Pancreas (tissue), 10 donors: ENCODE data around the gene ISOC1. TPM values are rescaled to one million over a fixed set of nuclear protein-coding genes. Genes with fewer than 3 reads are reported as not detected.

Source experiments
- ATAC-seq, 4 donors: fragments of 200-7000 bp; cut with Tn5 transposase; one replicate each; pipeline versions ENCODE4 v1.8.0 to v1.9.1; 2020; ENCODE audit warnings: mild to moderate bottlenecking in 4 of 4, moderate library complexity in 4 of 4
- DNase-seq, 6 donors: peaks; one replicate each; pipeline ENCODE4 v3.0.0-alpha.2; 2020
- FAIRE-seq: peaks from 2 replicates; lab custom pipeline; 2012; peaks lifted over from hg19 to GRCh38; lab: Jason Lieb, UNC
- H3K27ac ChIP-seq, 4 donors: fragments of 200-600 bp; sonication (generic); 1 replicate in 3 of 4; 2 replicates in 1 of 4; pipeline versions ENCODE4 v1.5.0 to v1.8.0; 2020
- H3K27me3 ChIP-seq, 4 donors: fragments of 200-600 bp; one replicate each; pipeline ENCODE4 v1.8.0; 2021
- H3K36me3 ChIP-seq, 3 donors: fragments of 200-600 bp; sonication (generic) in 1 of 3; one replicate each; pipeline versions ENCODE4 v1.5.0 to v1.8.0; 2020 to 2021
- H3K4me1 ChIP-seq, 3 donors: fragments of 200-600 bp; one replicate each; pipeline ENCODE4 v1.8.0; 2021
- H3K4me3 ChIP-seq, 4 donors: fragments of 200-600 bp; sonication (generic) in 2 of 4; one replicate each; pipeline versions ENCODE4 v1.5.0 to v1.8.0; 2020 to 2021
- H3K9me3 ChIP-seq, 4 donors: fragments of 200-600 bp; one replicate each; pipeline ENCODE4 v1.8.0; 2021
- WGBS, 2 donors: extraction: QIAGEN DNeasy Blood & Tissue Kit; methylation state at CpG; one replicate each; pipeline ENCODE4 v1.1.7; 2013; 5-methylcytosine and 5-hydroxymethylcytosine counted together
- intact Hi-C, 3 donors: fragments of 100-400 bp; cut with DNase I; formaldehyde crosslinking; loops; one replicate each; pipeline versions ENCODE4 v1.11.1 to v1.14.2; 2022
- polyA plus RNA-seq, 2 donors: library from polyadenylated mRNA; stranded (reverse); fragments of 200-250 nt; gene quantifications; one replicate each; pipeline ENCODE4 v1.2.3, GENCODE V29; 2013
- total RNA-seq, 6 donors: library from RNA; stranded (reverse); fragmentation: NEBNext Ultra II Directional in 4 of 6; extraction: Animal tissue kit (Norgen Biotek cat#: 25700) in 4 of 6; gene quantifications; one replicate each; pipeline versions ENCODE4 v1.2.1 to v1.2.4, GENCODE V29; 2021 to 2023
- TF ChIP-seq, protein P1 (sequence below), 4 donors: fragments of 200-600 bp; sonication (generic) in 3 of 4; IDR thresholded peaks; one replicate each; pipeline versions ENCODE4 v1.5.0 to v1.8.0; 2021; ENCODE audit warnings: antibody characterized with exemption in 4 of 4
- donor health status: healthy with polysubstance abuse.
- donor health status: DM: no; HTN: no; CAD: no; lungs with moderate emphysema.
- donor health status: DM: no; HTN: no; CAD: no.
- donor health status: control.
- donor health status: control.
- donor health status: Bipolar disorder and iron deficiency.
- donor health status: DM: yes; HTN: yes; CAD: no.
- donor health status: DM: no; HTN: no; CAD: no.
- donor health status: DM: no; HTN: no; CAD: no.
- donor health status: DM: yes; HTN: yes; CAD: no.

The ISOC1 gene
- total and polyA plus RNA-seq, 8 donors = 6.9 to 15.9 (median 9.6) TPM

- no peak for FAIRE-seq
- H3K36me3 ChIP-seq = no peaks in the 10 kb centered on the region
- H3K9me3 ChIP-seq = no peaks in the 10 kb centered on the region
- DNase-seq = no peak
- TF ChIP-seq, protein P1, sequence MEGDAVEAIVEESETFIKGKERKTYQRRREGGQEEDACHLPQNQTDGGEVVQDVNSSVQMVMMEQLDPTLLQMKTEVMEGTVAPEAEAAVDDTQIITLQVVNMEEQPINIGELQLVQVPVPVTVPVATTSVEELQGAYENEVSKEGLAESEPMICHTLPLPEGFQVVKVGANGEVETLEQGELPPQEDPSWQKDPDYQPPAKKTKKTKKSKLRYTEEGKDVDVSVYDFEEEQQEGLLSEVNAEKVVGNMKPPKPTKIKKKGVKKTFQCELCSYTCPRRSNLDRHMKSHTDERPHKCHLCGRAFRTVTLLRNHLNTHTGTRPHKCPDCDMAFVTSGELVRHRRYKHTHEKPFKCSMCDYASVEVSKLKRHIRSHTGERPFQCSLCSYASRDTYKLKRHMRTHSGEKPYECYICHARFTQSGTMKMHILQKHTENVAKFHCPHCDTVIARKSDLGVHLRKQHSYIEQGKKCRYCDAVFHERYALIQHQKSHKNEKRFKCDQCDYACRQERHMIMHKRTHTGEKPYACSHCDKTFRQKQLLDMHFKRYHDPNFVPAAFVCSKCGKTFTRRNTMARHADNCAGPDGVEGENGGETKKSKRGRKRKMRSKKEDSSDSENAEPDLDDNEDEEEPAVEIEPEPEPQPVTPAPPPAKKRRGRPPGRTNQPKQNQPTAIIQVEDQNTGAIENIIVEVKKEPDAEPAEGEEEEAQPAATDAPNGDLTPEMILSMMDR (IDR thresholded peaks at IDR 0.05) = no peak
- no peak for ATAC-seq
- no peak overlapping the region for H3K27ac ChIP-seq
- H3K4me3 ChIP-seq = no peak overlapping the region
- H3K4me1 ChIP-seq = no peaks in the 10 kb centered on the region
- WGBS, 2 donors = 26 to 48% methylated on average over 1 of the region's 1 CpG
- intact Hi-C loops = no loop called here
- no peaks in the 10 kb centered on the region for H3K27me3 ChIP-seq
Observed at GRCh38 chr5:129133553-129133952, 39.0 kb downstream of the ISOC1 start.

GRCh38 chr5:129135633-129136032, 41.1 kb downstream of the ISOC1 start:
- ATAC-seq (no peak), FAIRE-seq (no peak), DNase-seq (no peak)
- no peak overlapping the region for H3K27ac ChIP-seq
- no peaks in the 10 kb centered on the region for H3K4me1 ChIP-seq
- TF ChIP-seq, protein P1 (IDR thresholded peaks at IDR 0.05) = no peak
- intact Hi-C loops = no loop called here
- no peaks in the 10 kb centered on the region for H3K9me3 ChIP-seq
- no peaks in the 10 kb centered on the region for H3K36me3 ChIP-seq
- no peaks in the 10 kb centered on the region for H3K27me3 ChIP-seq
- no peak overlapping the region for H3K4me3 ChIP-seq

- Histone ChIP-seq H3K9me3 (no peaks in the 10 kb centered on the region), H3K4me3 (no peak overlapping the region), H3K36me3 (no peaks in the 10 kb centered on the region), H3K27ac (no peak overlapping the region), H3K27me3 (no peaks in the 10 kb centered on the region), H3K4me1 (no peaks in the 10 kb centered on the region)
- TF ChIP-seq, protein P1 (IDR thresholded peaks at IDR 0.05) = no peak
- FAIRE-seq (no peak), DNase-seq (no peak), ATAC-seq (no peak)
- intact Hi-C loops = no loop called here
Observed at GRCh38 chr5:129137637-129138036, 43.1 kb downstream of the ISOC1 start.

DNA sequence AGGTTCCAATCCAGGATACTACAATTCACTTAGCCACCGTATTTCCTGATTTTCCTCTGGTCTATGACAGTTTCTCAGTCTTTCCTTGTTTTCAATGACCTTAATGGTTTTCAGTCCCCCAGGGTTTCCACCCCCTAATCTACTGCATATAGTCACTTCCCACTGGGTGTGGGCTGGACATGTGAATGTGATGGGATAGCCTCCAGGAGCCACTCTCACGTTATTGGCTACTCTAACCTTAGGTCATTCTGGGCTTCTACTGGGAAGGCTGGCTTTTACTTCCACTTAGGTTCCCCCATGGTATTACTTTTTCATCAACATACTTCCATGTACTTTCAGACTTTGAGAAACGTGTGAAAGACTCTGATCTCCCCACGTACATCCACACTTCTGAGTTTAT, 46.5 kb downstream of the ISOC1 start:
- Histone ChIP-seq H3K27me3 (no peaks in the 10 kb centered on the region), H3K9me3 (no peaks in the 10 kb centered on the region), H3K4me3 (no peak overlapping the region), H3K36me3 (no peaks in the 10 kb centered on the region), H3K4me1 (no peaks in the 10 kb centered on the region), H3K27ac (no peak overlapping the region)
- intact Hi-C loops = no loop called here
- ATAC-seq (no peak), FAIRE-seq (no peak), DNase-seq (no peak)
- TF ChIP-seq, protein P1 (IDR thresholded peaks at IDR 0.05) = no peak
- 74 to 82% methylated on average over 4 of the region's 4 CpGs for WGBS, 2 donors

DNA sequence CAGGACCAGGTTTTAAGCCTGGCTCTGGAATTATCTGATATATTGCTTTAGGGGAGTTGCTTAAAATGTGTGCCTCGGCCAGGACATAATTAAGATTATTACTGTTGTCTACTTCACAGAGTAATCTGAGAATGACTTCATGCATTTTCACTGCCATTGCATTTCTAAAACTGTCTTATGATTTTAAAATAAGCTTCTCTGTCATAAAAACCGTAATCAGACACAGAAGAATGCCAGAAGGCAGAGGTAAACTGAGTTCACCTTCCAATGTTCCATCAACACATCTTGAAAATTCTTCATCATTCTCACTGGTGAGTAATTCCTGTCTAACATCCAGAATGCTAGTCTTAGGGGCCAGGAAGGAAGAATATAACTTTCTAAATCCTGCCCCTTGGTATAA, 47.1 kb downstream of the ISOC1 start:
- Histone ChIP-seq H3K36me3 (no peaks in the 10 kb centered on the region), H3K4me1 (no peaks in the 10 kb centered on the region), H3K27me3 (no peaks in the 10 kb centered on the region), H3K4me3 (no peak overlapping the region), H3K9me3 (no peaks in the 10 kb centered on the region), H3K27ac (no peak overlapping the region)
- ATAC-seq = no peak
- TF ChIP-seq, protein P1 (IDR thresholded peaks at IDR 0.05) = no peak
- no peak for FAIRE-seq
- WGBS, 2 donors = 73 to 76% methylated on average over 2 of the region's 2 CpGs
- DNase-seq = no peak
- intact Hi-C loops = no loop called here
